Raji (cell line): ENCODE measurements around the gene PCNA.

Experiments used
- POLR2A ChIP-seq: IDR thresholded peaks from 2 replicates; pipeline ENCODE4 v1.6.1; 2011; ENCODE audit warnings: low read depth, low read length, control low read depth; ENCODE audit not compliant: insufficient read depth

Gene PCNA

DNA sequence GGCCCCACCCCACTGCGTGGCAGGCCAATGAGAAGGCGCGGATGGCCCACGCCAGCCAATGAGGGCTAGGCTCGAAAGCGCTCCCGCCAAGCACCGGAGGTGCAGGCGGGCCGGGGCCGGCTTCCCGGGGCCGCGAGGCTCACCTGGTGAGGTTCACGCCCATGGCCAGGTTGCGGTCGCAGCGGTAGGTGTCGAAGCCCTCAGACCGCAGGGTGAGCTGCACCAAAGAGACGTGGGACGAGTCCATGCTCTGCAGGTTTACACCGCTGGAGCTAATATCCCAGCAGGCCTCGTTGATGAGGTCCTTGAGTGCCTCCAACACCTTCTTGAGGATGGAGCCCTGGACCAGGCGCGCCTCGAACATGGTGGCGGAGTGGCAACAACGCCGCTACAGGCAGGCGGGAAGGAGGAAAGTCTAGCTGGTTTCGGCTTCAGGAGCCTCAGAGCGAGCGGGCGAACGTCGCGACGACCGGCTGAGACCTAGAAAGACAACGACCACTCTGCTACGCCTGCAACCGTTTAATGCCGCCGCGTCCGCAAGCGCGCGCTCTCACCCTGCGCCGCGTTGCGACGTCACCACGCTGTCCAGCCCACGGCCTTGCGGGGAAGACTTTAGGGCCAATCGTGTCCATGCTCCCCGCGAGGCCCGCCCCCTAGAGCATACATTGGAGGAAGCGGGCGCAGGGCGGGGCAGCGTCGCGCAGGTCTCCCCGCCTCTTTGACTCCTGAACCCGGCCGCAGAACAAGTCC lies at the start of gene PCNA:
PCNA (minus strand) TSS at position 524 of the 750 bp plus-strand sequence; CDS start at position 364, 160 bp downstream.
- peak; percentile 100 for TF ChIP-seq POLR2A

DNA sequence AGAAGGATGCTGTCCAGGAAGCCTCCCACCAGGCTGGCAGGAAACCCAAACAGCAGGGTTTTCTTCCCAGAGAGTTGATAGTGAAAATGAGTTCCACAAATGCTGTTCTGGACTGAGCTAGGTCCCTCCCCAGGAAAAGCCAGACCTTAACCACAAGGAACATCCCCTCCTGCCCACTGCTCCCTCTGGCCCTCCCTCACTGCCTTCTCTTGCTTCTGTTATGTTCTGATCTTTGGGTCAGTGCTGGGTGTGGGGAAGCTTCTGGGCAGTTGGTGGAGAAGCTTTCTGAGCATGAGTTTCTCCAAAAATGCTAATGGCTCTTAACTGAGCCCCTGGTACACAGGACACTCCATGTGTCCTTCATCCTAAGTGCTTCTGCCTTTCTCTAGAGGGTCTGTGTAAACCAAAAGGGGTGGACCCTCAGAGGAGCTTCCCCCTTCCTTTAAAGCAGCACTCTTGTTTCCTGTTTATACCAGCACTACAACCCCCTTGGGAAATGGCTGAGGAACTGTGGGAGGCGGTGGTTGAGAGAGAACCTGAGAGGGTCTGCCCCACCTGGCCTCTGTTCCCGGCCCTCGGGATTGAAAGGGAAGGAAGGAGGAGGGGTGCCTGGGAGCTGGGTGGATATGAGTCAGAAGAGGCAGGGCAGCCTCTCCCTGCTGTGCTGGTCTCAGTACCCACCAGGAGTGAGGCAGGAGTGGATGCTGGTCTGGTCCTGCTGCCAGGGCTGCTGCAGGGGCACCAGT lies 49.1 kb upstream of the PCNA start:
- TF ChIP-seq POLR2A, result no peak

DNA sequence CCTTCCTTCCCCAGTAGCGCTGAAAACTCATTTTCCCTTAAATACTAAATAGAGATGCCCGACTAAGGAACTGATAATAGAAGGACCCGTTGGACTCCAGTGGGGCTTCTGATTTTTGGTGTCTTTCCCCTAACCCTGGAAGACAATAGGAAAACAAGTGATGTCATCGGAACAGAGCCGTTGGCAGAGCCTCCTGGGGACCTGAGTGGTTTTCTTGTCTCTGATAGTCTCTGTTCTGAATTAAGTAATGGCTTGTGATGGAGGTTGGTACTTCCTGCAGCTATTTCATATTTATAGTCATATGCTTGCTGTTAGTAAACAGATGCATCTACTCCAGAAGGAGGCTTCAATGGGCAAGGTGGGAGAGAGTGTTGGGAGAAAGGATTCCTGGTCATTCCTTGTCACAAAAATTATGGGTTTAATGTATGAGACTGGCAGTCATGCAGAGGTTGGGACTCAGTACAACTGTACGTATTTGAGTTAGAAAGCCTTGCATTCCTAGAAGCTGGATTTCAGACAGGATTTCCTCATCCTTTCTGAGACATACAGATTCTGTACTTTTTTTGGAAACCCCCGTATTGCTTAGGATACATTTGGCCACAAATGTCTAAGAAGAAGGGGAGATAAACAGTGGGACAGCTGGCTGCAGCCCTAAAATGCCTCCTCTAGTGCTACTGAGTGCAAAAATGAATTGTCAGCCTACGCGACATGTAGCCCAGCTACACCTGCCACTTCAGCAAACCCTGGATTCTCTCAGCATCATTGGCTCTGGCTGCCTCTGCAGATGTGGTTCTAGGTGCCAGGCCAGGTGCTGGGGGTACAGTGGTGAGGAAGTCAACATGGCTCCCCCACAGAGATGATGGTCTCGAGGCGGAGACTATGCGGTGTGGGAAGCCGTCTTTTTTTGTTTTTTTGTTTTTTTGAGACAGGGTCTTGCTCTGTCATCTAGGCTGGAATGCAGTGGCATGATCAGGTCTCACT lies 45.2 kb upstream of the PCNA start:
- no peak for TF ChIP-seq POLR2A

DNA sequence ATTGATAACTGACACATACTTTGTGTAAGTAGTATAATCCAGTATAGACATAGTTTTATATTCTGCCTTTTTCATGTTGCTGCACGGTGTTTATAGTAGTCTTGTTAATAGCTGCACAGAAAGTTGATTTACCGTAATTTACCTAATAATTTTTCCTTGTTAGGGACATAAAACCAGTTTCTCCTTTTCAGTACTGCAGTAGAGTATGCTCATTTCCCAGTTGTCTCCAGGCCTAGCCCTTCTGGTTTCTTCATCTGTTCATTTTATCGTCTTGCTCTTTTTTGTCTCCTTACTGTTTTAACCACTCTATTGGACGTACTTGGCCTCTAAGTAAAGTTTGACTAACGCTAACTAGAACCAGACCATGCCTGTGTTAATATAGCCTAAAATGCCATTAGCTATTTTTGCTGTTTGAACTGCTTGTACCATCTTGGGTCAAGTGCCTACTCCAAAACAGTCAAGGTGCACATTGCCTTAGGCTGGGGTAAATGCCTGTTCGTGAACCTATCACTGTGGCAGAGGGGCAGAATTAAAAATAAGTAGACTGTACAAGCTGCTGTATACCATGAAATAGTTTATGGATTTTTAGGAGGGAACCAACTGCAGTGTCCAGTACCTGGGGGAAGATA lies 41.9 kb upstream of the PCNA start:
- TF ChIP-seq POLR2A, result no peak

DNA sequence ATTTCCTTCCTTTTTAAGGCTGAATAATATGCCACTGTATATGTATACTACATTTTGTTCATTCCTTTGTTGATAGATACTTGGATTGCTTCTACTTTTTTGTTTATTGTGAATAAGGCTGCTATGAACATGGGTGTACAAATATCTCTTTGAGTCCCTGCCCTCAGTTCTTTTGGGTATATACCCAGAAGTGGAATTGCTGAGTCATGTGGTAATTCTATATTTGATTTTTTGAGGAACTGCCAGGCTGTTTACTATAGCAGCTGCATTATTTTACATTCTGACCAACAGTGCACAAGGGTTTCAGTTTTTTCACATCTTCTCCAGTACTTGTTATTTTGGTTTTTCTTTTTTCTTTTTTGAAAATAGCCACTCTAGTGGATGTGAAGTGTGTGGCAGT lies 41.1 kb upstream of the PCNA start:
- TF ChIP-seq POLR2A, result no peak

DNA sequence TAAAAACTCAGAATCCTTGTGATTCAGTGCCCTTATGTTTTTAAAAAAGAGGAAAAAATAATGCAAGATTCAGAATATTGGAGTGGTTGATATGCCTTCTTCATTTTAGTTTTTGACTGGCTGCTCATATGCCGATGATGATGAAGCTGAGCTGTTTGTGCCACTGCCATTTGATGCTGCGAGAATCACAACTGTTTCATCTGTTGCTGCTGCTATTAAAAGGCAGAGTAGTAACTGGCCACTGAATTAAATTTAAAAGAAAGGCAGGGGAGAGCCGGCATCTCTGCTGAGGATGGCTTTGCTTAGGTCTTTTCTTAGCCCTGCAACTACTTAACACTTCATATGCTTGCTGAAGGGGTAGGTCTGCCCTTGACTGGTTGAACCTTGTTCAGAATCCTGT lies 40.2 kb upstream of the PCNA start:
- TF ChIP-seq POLR2A, result 0 out of 2 replicates have a peak, but pooled peaks have one; percentile 4

DNA sequence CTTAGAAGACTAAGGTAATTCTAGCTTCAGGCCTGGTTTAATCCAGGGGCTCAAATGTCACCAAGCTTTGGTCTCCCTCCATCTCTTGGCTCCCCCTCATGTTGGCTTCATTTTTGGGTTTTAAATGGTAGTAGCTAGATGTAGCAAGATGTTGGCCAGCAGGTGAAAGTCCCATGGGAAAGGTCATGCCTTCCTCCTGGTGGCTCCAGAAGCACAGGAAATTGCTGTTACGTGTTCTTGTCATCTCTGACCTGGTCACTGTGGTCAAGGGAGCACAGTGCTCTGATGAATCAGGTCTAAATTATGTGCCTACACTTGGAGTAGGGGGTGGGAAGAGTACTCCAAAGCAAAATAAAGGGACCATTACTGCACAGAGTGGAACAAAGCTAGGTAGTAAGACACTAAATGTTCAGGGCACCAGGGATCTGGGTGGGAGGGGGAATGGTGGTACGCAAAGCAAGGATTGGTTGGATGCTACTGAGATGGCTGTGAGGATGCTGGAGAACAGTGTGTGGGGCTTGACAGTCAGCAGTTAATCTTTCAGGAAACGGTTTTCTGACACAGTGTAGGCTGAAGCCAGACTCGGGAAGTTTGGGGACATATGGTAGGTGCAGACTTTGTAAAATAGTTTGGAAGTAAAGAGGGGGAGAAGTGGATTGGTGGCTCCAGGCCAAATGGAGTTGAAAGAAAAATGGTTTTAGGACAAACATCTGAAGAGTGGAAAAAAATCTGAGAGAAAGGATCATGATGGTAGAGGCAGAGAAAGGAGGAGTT lies 37.1 kb upstream of the PCNA start:
- TF ChIP-seq POLR2A, result no peak

DNA sequence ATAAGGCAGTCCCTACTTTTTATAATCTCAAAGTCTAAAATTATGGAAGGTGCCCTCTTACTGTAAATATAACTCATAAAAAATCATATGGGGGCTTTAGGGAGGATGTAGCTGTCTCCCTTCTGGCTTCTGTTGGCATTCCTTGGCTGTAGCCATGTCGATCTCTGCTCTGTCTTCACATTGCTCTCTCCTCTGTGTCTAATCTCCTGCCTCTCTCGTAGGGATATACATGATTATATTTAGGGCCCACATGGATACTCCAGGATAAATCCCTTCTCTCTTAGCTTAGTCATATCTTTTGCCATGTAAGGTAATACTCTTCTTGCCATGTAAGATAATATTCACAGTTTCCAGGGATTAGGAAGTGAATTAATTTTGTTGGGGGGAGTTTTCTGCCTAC lies 35.6 kb upstream of the PCNA start:
- no peak for TF ChIP-seq POLR2A

DNA sequence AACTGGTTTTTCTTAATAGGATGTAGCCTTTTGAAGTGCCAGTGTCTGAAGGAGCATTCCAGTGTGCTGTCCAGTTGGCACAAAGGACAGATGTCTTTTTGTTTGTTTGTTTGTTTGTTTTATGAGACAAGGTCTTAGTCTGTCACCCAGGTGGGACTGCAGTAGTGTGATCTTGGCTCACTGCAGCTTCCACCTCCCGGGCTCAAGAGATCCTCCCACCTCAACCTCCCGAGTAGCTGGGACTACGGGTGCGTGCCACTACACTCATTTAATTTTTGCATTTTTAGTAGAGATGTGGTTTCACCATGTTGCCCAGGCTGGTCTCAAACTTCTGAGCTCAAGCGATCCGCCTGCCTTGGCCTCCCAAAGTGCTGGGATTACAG lies 34.8 kb upstream of the PCNA start:
- TF ChIP-seq POLR2A, result no peak

DNA sequence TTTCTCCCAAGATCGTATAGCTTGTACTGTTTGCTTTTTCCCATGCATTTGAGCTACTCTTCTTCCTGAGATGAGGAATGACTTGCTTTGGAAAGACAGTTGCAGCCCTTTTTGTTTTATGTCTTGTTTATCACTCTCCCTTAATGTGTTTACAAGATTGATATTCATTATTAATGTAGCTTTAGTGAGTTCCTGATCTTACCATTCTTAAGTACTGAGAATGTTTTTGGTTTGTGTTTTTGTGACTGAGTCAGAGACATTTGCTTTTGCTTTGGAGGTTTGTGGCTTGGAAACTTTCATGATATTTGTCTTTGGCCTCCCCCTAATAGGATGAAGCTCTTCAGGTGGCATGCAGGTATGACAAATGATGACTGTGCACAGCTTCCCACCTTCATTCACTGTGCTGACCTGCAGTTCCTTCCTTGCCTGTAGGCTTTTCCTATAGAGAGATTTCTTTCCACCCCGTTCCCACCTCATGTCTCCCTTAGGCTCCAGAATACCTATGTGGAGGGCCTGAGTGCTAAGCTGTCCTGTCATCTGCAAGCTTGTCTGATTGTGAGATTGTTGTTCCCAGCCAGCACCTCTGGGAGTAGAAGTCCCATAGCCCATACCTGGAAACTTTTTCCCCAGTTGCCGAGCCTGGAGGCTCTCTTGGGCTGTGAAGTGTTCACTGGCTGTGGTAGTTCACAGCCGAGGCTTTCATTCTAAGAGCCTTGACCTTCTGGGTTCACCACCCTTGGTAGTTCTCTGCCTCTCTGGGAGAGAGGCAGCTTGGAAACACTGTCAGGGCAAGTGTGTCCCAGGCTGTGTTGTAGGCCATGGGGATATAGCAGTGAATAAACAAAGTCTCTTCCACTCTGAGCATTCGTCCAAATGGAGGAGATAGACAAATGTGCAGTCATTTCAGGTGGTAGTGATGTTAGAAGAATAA lies 34.1 kb upstream of the PCNA start:
- TF ChIP-seq POLR2A, result no peak

DNA sequence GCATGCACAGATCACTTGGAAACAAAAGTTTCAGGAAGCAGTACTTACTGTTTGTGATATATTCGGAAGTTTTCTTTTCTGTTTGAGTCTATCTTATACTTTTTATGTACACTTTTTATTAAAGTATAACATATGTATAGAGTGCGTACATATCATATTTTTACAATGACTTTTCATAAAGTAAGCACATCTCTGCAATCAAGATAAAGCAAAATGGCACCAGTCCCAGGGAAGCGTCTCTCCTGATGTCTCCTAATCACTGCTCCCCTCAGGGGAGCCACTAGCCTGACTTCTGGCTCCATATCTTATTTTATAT lies 33.4 kb upstream of the PCNA start:
- no peak for TF ChIP-seq POLR2A

DNA sequence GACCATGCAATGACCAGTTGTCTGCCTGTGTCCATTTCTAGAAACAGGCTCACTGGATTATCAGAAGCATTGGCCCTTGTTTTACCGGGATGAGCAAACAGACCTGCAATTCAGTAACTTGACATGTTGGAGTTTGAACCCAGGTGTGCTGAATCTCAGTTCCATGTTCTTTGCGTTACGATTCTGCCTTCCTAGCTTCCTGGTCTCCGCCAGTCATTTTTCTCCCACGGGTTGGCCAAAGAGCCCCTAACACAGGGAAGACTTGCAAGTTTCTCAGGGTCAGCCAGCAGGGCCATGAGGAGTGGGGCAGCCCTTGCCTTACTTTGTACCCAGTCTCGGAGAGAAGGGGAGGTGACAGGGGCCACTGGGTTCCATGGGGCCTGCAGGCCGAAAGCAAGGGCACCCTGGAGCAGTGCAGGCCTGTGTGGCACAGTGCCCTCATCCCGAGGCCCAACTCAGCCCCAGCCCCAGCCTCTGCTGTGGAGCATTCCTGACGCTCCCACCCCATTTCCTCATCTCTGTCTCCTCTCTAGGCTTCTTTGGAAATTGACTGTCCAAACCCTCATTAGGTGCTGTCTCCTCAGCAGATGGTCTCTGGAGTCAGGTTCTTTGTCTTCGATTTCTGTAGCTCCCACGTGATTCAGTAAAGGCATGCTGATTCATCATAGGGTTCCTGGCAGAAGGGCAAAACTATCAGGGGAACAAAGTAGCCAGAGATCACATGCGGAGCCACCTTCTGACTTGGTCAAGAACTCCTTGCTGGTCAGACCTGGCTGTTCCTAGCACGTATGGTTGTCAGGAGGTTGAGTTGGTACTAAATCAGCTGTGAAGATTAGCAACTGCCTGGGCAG lies 30.7 kb upstream of the PCNA start:
- TF ChIP-seq POLR2A, result no peak
